BJ (cell line): ENCODE results near the gene CERK. TPM values are rescaled to one million over a fixed set of nuclear protein-coding genes. Genes with fewer than 3 reads are reported as not detected.

Experiments
- CTCF ChIA-PET: fragments of 350-600 bp; formaldehyde crosslinking; extraction: SDS; loops from one replicate; lab custom pipeline; 2021; ENCODE audit warnings: antibody characterized with exemption, inconsistent platforms; lab: Yijun Ruan, JAX
- POLR2A ChIA-PET: fragments of 300-600 bp; sonication (Branson Sonifier 250); formaldehyde crosslinking; extraction: SDS; loops from one replicate; lab custom pipeline; 2021; ENCODE audit warnings: antibody characterized with exemption; lab: Charles Lee
- DNase-seq: peaks from one replicate; pipeline ENCODE4 v3.0.0-alpha.2; 2011; ENCODE audit warnings: low read depth
- H3K27me3 ChIP-seq: 2 replicates; pipeline ENCODE4 v1.6.0; 2011; ENCODE audit warnings: low read length; ENCODE audit not compliant: control insufficient read depth, insufficient read depth
- H3K36me3 ChIP-seq: 2 replicates; pipeline ENCODE4 v1.5.1; 2011; ENCODE audit warnings: low read length; ENCODE audit not compliant: control insufficient read depth, insufficient read depth
- H3K4me3 ChIP-seq: 2 replicates; pipeline ENCODE4 v1.5.1; 2011; ENCODE audit warnings: low read depth, mild to moderate bottlenecking, control low read depth, low read length
- CTCF ChIP-seq: IDR thresholded peaks from 2 replicates; pipeline ENCODE4 v1.5.1; 2011; ENCODE audit warnings: low read depth, mild to moderate bottlenecking, control low read depth, inconsistent platforms, low read length, moderate library complexity; ENCODE audit not compliant: insufficient read depth
- polyA plus RNA-seq: library from polyadenylated mRNA; depleted of rRNA; stranded (reverse); fragments of >200 nt; gene quantifications from 2 replicates; pipeline ENCODE4 v1.2.3, GENCODE V29; 2011

CERK gene
- polyA plus RNA-seq, 1 experiment: 32.6 TPM

- Histone ChIP-seq H3K27me3 (no peaks in the 10 kb centered on the region), H3K36me3 (0 out of 2 replicates have a peak, but pooled peaks cover 1% of the 10 kb centered on the region), H3K4me3 (no peak overlapping the region)
- CTCF ChIA-PET: interaction anchor here (0.7 kb wide), 1 partner anchor 24 kb away, joined by 3 read pairs; no protein-coding TSS in a partner anchor
- no peak for TF ChIP-seq CTCF
- no peak for DNase-seq
- POLR2A ChIA-PET: no interaction called here
Measured at GRCh38 chr22:46774980-46775849, 37.2 kb upstream of the CERK start.

DNA sequence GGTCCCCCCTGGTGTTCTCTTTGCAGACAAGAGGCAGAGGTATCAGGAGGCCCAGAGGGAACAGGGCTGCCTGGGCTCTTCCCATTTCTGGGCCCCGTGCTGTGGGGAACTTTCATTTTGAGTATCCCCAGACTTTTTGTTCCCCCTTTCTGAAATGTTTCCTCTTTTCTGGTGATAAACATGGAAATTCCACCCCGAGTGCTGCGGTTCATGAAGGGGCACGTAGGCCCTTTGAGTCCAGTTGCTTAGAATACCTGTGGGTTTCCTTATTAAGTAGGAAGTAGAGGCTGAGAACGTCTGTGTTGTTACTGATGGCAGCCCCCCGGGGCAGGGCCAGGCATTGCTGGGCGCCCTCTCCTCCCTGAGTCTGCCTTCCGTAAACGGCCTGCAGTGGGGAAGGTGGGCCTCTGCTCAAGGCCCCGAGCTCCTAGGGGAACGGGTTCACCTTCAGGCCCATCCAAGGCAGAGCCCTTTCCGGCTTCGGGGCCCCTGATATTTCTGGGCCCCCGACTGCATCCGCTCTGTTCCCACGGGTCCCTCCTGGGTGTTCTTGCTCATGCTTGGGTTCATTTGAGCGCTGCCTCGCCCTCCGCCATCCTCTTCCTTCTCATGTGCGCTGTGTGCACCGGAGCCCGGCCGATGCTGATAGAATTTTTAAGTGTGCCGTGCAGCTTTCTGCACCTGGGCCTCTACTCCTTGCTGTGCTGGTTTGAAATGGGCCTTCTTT is 36.4 kb upstream of the CERK start:
- H3K36me3 ChIP-seq: 0 out of 2 replicates have a peak, but pooled peaks cover 1% of the 10 kb centered on the region
- POLR2A ChIA-PET: interaction anchor here (1.1 kb wide), 1 partner anchor 12 kb away, joined by 5 read pairs; the partner anchor contains the start of gene TBC1D22A
- no peak overlapping the region for H3K4me3 ChIP-seq
- no peak for TF ChIP-seq CTCF
- CTCF ChIA-PET: interaction anchor here (0.7 to 1.2 kb wide), 3 partner anchors 15 to 24 kb away, joined by 3 to 4 read pairs (median 3); no protein-coding TSS in a partner anchor
- DNase-seq: no peak
- no peaks in the 10 kb centered on the region for H3K27me3 ChIP-seq

DNA sequence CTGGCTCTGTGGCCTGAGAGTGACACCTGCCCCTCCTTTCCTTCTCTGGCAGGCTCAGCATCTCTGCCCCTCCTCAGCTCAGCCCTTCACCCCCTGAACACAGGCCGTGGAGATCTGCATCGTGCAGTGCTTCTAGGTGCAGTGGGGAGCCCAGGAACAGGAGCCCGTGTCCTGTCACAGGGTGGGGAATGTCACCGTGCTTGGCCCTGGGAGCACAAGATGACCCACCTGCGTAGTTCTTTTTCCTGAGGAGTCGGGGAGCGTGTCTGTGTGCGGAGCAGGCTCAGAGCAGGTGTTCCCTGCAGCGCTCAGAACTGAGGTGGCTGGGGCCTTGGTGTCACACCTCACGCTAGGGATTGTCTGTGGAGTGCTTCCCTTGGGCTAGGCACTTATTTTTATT is 35.0 kb upstream of the CERK start:
- ChIA-PET POLR2A (interaction anchor here (1.1 kb wide), 1 partner anchor 10 kb away, joined by 5 read pairs; the partner anchor contains the start of gene TBC1D22A), CTCF (interaction anchor here (1.2 kb wide), 1 partner anchor 25 kb away, joined by 4 read pairs; no protein-coding TSS in a partner anchor)
- Histone ChIP-seq H3K36me3 (0 out of 2 replicates have a peak, but pooled peaks cover 1% of the 10 kb centered on the region), H3K4me3 (no peak overlapping the region), H3K27me3 (no peaks in the 10 kb centered on the region)
- no peak for TF ChIP-seq CTCF
- DNase-seq: no peak

DNA sequence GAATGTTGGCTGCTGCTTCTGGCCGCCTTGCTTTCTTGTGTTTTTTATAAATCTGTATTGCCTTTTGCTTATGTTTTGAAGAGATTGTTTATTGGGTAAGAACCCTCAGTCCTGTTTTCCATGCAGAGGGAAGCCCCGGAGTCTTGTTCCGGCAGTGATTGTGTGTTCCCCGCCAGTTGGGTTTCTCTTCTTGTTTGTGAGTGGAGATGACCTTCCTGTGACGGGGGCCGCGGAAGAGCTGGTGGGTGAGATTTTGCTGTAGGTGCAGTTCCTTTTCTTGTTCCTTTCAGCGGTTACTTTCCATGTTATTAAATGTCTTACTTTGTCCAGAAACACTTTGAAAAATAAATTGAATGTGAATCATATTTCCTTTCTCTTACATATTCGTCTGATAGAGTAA is 32.7 kb upstream of the CERK start:
- H3K4me3 ChIP-seq: no peak overlapping the region
- DNase-seq: no peak
- 0 out of 2 replicates have a peak, but pooled peaks cover 1% of the 10 kb centered on the region for H3K36me3 ChIP-seq
- H3K27me3 ChIP-seq: no peaks in the 10 kb centered on the region
- no peak for TF ChIP-seq CTCF
- CTCF ChIA-PET: no interaction called here
- POLR2A ChIA-PET: no interaction called here
